ENCODE measurements around the gene CNTF. TPM values are rescaled to one million over a fixed set of nuclear protein-coding genes. Genes with fewer than 3 reads are reported as not detected.

CNTF gene
- total and polyA plus RNA-seq, 10 of the 15 experiments (the other 5 are each of a cell fraction or from before 2014, with no cell fraction given), result 0.16 to 2.3 (median 0.73) TPM

DNA sequence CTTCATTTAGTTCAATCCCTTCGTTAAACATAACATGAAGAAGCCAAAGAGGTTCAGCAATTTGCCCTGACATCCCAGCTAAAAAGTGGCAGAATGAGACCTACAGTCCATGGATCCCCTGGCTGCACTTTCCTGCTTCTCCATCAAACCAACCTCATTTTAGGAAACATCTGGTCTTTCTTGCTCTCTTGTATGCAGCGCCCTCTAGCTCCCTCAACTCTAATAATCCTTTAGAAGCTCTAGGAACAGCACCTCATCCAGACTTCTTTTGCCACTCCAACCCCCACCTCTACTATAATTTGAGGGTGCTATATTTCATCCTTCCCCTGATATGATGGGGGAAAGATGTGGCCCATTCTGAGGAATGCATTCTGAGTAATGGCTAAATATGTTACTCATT, 7.4 kb downstream of the CNTF start (continued):
- TF ChIP-seq, protein P1, sequence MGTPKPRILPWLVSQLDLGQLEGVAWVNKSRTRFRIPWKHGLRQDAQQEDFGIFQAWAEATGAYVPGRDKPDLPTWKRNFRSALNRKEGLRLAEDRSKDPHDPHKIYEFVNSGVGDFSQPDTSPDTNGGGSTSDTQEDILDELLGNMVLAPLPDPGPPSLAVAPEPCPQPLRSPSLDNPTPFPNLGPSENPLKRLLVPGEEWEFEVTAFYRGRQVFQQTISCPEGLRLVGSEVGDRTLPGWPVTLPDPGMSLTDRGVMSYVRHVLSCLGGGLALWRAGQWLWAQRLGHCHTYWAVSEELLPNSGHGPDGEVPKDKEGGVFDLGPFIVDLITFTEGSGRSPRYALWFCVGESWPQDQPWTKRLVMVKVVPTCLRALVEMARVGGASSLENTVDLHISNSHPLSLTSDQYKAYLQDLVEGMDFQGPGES (IDR thresholded peaks at IDR 0.05), result no peak
- TF ChIP-seq HCFC1 (IDR thresholded peaks at IDR 0.05; ENCODE audit: low read length) (no peak), NR2C2 (IDR thresholded peaks at IDR 0.05; ENCODE audit: borderline replicate concordance, control insufficient read depth, insufficient read length, low read depth) (no peak), SUPT20H (IDR thresholded peaks at IDR 0.05; ENCODE audit: borderline replicate concordance, control insufficient read depth, low read depth, low read length) (no peak), SMAD1 (IDR thresholded peaks at IDR 0.05; ENCODE audit: low read depth, partially characterized antibody) (no peak), SMC3 (IDR thresholded peaks at IDR 0.05; ENCODE audit: borderline replicate concordance, low read length) (peak; percentile 52), RFX5 (IDR thresholded peaks at IDR 0.05; ENCODE audit: low read depth, low read length) (no peak), RAD21 (IDR thresholded peaks at IDR 0.05; ENCODE audit: insufficient read depth, low read depth, low read length) (peak; percentile 72)
- TF ChIP-seq, protein P2, sequence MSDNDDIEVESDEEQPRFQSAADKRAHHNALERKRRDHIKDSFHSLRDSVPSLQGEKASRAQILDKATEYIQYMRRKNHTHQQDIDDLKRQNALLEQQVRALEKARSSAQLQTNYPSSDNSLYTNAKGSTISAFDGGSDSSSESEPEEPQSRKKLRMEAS (IDR thresholded peaks at IDR 0.05; ENCODE audit: low read depth, low read length), result no peak

DNA sequence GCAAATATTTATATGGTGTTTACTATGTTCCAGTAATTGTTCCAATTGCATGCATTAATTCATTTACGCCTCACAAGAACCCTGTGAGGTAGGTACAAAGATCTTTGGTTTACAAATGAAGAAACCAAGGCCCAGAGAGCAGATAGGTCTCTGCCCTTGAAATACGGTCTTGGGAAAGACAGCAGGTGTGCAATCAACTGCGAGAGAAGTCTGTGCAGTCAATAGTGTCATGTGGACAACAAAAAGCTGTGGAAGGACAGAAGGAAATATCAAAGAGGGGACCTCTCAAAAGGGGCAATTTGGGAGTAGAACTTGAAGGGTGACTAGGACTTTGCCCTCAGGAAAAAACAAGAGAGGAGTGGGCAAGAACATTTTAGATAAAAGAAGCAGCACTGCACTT, 8.9 kb downstream of the CNTF start:
- Histone ChIP-seq H3K27me3 (replicated peaks in 1 of 2; ENCODE audit: control insufficient read depth in 2 of 2, insufficient read depth in 2 of 2, low read length in 1 of 2) (no peaks in the 10 kb centered on the region), H3K79me2 (ENCODE audit: control insufficient read depth, insufficient read depth, low read length) (no peaks in the 10 kb centered on the region), H3K9ac (ENCODE audit: control insufficient read depth, insufficient read depth, low read length) (no peak overlapping the region), H3K36me3 (ENCODE audit: control insufficient read depth in 2 of 2, insufficient read depth in 2 of 2, low read length in 1 of 2) (peaks cover 0 to 3% of the 10 kb centered on the region in 2 experiments; a peak in 1 of 4 replicates), H3K9me3 (replicated peaks; ENCODE audit: control insufficient read depth, insufficient read depth, low read length) (no peaks in the 10 kb centered on the region), H4K20me1 (ENCODE audit: control insufficient read depth, insufficient read depth) (no peaks in the 10 kb centered on the region), H3K4me2 (ENCODE audit: control insufficient read depth, insufficient read depth) (no peak overlapping the region), H3K27ac (ENCODE audit: control insufficient read depth, insufficient read depth) (no peak overlapping the region), H3K4me1 (ENCODE audit: control insufficient read depth, insufficient read depth, low read length) (no peaks in the 10 kb centered on the region), H2AFZ (ENCODE audit: control insufficient read depth, low read depth, low read length) (no peak overlapping the region), H3K4me3 (no peak overlapping the region)
- ChIA-PET RAD21 (ENCODE audit: unreplicated experiment) (no interaction called here), SMC1A (ENCODE audit: uncharacterized antibody, unreplicated experiment) (interaction anchor here (1.0 to 6.5 kb wide), 3 partner anchors 55 to 118 kb away, joined by 3 to 73 read pairs (median 45); partner anchors contain the start of gene LPXN), POLR2A (no interaction called here), CTCF (interaction anchor here (1.2 to 9.8 kb wide), 8 partner anchors 8 to 106 kb away, joined by 3 to 156 read pairs (median 18); no protein-coding TSS in a partner anchor)
- in situ Hi-C loops (cut with MboI) (no loop called here), intact Hi-C loops (cut with micrococcal nuclease; ENCODE audit: unreplicated experiment) (loop anchor here (5.0 kb wide), 1 partner anchor 64 kb away; no protein-coding TSS in a partner anchor)
- TF ChIP-seq SREBF1 (IDR thresholded peaks at IDR 0.05; ENCODE audit: low read length), result no peak
- TF ChIP-seq RB1 (IDR thresholded peaks at IDR 0.05; ENCODE audit: borderline replicate concordance), result no peak
- no peak for TF ChIP-seq ZBED1 (IDR thresholded peaks at IDR 0.05; ENCODE audit: borderline replicate concordance)
- TF ChIP-seq MYC (IDR thresholded peaks at IDR 0.05; ENCODE audit: insufficient read depth, insufficient read length, insufficient replicate concordance, low read length, severe bottlenecking), result no peak
- TF ChIP-seq SREBF2 (IDR thresholded peaks at IDR 0.05; ENCODE audit: low read length), result no peak
- TF ChIP-seq TCF7 (IDR thresholded peaks at IDR 0.05; ENCODE audit: borderline replicate concordance), result no peak
- TF ChIP-seq KAT2A (conservative IDR thresholded peaks at IDR 0.05; ENCODE audit: control insufficient read depth, low read depth, low read length), result no peak
- TF ChIP-seq, protein P3, sequence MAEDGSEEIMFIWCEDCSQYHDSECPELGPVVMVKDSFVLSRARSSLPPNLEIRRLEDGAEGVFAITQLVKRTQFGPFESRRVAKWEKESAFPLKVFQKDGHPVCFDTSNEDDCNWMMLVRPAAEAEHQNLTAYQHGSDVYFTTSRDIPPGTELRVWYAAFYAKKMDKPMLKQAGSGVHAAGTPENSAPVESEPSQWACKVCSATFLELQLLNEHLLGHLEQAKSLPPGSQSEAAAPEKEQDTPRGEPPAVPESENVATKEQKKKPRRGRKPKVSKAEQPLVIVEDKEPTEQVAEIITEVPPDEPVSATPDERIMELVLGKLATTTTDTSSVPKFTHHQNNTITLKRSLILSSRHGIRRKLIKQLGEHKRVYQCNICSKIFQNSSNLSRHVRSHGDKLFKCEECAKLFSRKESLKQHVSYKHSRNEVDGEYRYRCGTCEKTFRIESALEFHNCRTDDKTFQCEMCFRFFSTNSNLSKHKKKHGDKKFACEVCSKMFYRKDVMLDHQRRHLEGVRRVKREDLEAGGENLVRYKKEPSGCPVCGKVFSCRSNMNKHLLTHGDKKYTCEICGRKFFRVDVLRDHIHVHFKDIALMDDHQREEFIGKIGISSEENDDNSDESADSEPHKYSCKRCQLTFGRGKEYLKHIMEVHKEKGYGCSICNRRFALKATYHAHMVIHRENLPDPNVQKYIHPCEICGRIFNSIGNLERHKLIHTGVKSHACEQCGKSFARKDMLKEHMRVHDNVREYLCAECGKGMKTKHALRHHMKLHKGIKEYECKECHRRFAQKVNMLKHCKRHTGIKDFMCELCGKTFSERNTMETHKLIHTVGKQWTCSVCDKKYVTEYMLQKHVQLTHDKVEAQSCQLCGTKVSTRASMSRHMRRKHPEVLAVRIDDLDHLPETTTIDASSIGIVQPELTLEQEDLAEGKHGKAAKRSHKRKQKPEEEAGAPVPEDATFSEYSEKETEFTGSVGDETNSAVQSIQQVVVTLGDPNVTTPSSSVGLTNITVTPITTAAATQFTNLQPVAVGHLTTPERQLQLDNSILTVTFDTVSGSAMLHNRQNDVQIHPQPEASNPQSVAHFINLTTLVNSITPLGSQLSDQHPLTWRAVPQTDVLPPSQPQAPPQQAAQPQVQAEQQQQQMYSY (CRISPR knock-in tag; IDR thresholded peaks at IDR 0.05), result no peak
- no peak for TF ChIP-seq SMAD5 (IDR thresholded peaks at IDR 0.05; ENCODE audit: low read depth)
- no peak for TF ChIP-seq MTA3 (IDR thresholded peaks at IDR 0.05; ENCODE audit: borderline replicate concordance, low read length)
- no peak for TF ChIP-seq MEF2A (IDR thresholded peaks at IDR 0.05; ENCODE audit: insufficient read depth, low read depth, low read length)
- TF ChIP-seq RELA (IDR thresholded peaks at IDR 0.05; ENCODE audit: borderline replicate concordance, partially characterized antibody), result no peak
- FAIRE-seq (no peak), ATAC-seq (no peak), DNase-seq (ENCODE audit: low read depth, low spot score) (no peak)
- BruUV-seq (replicated peaks), result no TSS peak
- 93% methylated on average over 3 of the region's 3 CpGs for WGBS (ENCODE audit: insufficient coverage, insufficient replicate concordance, low lambda C conversion rate, missing lambda C conversion rate)

Measured in GM12878 (cell line).